SK-N-SH treated with all-trans-retinoic acid at 6 μM for 48 hours (cell line): ENCODE results near the gene CFAP221.

Experiments
- ESRRG ChIP-seq: fragments of 250-450 bp; sonication (Bioruptor Pico); IDR thresholded peaks from 2 replicates; pipeline ENCODE4 v1.6.1; 2021; ENCODE audit warnings: mild to moderate bottlenecking
- SNAI2 ChIP-seq: fragments of 250-450 bp; sonication (Bioruptor Pico); IDR thresholded peaks from 2 replicates; pipeline ENCODE4 v1.5.0; 2020; ENCODE audit warnings: mild to moderate bottlenecking, moderate library complexity
- TF ChIP-seq, protein P1 (sequence below): fragments of 250-450 bp; sonication (Bioruptor Pico); IDR thresholded peaks from 2 replicates; pipeline ENCODE4 v1.8.0; 2020; ENCODE audit warnings: mild to moderate bottlenecking, moderate library complexity, borderline replicate concordance

DNA sequence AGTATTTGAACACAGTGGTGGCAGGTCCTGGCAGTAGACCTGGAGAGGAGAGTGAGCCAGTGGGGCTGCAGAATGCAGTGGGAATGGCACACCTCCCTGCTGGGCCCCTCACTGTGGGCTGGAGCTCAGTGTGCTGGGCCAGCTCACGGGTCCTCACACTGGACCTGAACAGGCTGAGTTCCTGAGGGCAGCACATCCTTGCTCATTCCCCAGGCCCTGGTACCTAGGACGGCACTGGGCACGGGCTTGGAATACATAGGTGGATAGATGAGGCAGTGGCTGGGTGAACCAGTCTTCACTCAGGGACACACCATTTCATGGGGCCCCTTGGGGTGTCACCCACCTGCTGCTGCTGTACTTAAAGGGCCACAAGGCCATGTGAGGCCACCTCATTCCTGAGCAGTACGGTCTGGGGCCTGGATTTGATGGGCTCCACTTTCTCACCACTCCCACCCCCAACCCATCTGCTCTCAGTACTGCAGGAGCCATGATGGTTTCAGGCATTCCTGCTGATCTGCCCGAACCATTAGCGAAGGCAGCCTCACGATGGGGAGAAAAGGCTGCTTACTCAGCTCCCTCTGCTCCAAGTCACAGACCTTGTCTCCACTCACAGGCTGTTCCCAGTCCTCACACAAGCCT is 138.9 kb downstream of the CFAP221 start:
- TF ChIP-seq ESRRG (CRISPR knock-in tag), result no peak
- TF ChIP-seq, protein P1, sequence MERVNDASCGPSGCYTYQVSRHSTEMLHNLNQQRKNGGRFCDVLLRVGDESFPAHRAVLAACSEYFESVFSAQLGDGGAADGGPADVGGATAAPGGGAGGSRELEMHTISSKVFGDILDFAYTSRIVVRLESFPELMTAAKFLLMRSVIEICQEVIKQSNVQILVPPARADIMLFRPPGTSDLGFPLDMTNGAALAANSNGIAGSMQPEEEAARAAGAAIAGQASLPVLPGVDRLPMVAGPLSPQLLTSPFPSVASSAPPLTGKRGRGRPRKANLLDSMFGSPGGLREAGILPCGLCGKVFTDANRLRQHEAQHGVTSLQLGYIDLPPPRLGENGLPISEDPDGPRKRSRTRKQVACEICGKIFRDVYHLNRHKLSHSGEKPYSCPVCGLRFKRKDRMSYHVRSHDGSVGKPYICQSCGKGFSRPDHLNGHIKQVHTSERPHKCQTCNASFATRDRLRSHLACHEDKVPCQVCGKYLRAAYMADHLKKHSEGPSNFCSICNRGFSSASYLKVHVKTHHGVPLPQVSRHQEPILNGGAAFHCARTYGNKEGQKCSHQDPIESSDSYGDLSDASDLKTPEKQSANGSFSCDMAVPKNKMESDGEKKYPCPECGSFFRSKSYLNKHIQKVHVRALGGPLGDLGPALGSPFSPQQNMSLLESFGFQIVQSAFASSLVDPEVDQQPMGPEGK, result no peak
- TF ChIP-seq SNAI2 (CRISPR knock-in tag), result no peak
